22Rv1 (cell line): ENCODE results near the gene TPRX2.

Experiments
- H3K27ac ChIP-seq: fragments of 450-650 bp; 2 replicates; pipeline ENCODE4 v1.5.1; 2017
- CTCF ChIP-seq: fragments of 450-650 bp; IDR thresholded peaks from 2 replicates; pipeline ENCODE4 v1.5.1; 2017; ENCODE audit warnings: mild to moderate bottlenecking
- ZFX ChIP-seq: fragments of 450-650 bp; IDR thresholded peaks from 2 replicates; pipeline ENCODE4 v1.6.1; 2017; ENCODE audit warnings: antibody characterized with exemption, borderline replicate concordance

TPRX2 gene

GRCh38 chr19:47890865-47891621 lies 32.0 kb downstream of the TPRX2 start:
- H3K27ac ChIP-seq: peak overlapping the region; percentile 53; the same call in 1 of the 2 replicates

GRCh38 chr19:47891622-47891922 lies 32.5 kb downstream of the TPRX2 start:
- TF ChIP-seq ZFX (no peak), CTCF (no peak)
- peak overlapping the region; percentile 53 for H3K27ac ChIP-seq

More at GRCh38 chr19:47890865-47891621, 32.0 kb downstream of the TPRX2 start:
- TF ChIP-seq CTCF (no peak), ZFX (no peak)

- no peak for TF ChIP-seq CTCF
- TF ChIP-seq ZFX: no peak
- H3K27ac ChIP-seq: peak overlapping the region; percentile 53
Observed at GRCh38 chr19:47891923-47892666, 33.1 kb downstream of the TPRX2 start.

GRCh38 chr19:47895165-47895782 lies 36.2 kb downstream of the TPRX2 start:
- no peak overlapping the region for H3K27ac ChIP-seq
- no peak for TF ChIP-seq CTCF
- no peak for TF ChIP-seq ZFX

- TF ChIP-seq ZFX (no peak), CTCF (no peak)
- no peak overlapping the region for H3K27ac ChIP-seq
Observed at GRCh38 chr19:47896019-47896418, 37.0 kb downstream of the TPRX2 start.

- H3K27ac ChIP-seq: no peak overlapping the region
- TF ChIP-seq CTCF: no peak
- no peak for TF ChIP-seq ZFX
Observed at GRCh38 chr19:47896773-47897172, 37.7 kb downstream of the TPRX2 start.

- no peak overlapping the region for H3K27ac ChIP-seq
- TF ChIP-seq CTCF (no peak), ZFX (no peak)
Observed at GRCh38 chr19:47897861-47898260, 38.8 kb downstream of the TPRX2 start.
